ENCODE measurements around the gene HES6. TPM values are rescaled to one million over a fixed set of nuclear protein-coding genes. Genes with fewer than 3 reads are reported as not detected.
A peak's percentile ranks its signal among the peaks of the same experiment; 100 is the strongest.
"Not testable (repeated sequence)": the region's sequence is repeated elsewhere in the genome, so short reads cannot be mapped to it uniquely, and the experiment has no call there.

Gene HES6
- total RNA-seq, 3 donors from 2014 or later: 4.0 to 5.6 (median 4.7) TPM

GRCh38 chr2:238272156-238272555 lies 32.3 kb upstream of the HES6 start:
- Histone ChIP-seq H3K36me3 (peaks cover 6% of the 10 kb centered on the region), H3K27me3 (no peaks in the 10 kb centered on the region)

GRCh38 chr2:238271686-238272085 lies 31.8 kb upstream of the HES6 start:
- H3K9me3 ChIP-seq; H3K4me3 ChIP-seq; H3K27me3 ChIP-seq; DNase-seq (ENCODE audit: low spot score in 2 of 2); H3K36me3 ChIP-seq; H3K4me1 ChIP-seq; H3K27ac ChIP-seq; intact Hi-C loops (cut with DNase I; ENCODE audit: low total_unique reads): not testable (repeated sequence)

More at GRCh38 chr2:238272156-238272555, 32.3 kb upstream of the HES6 start:
- no peak for TF ChIP-seq POLR2AphosphoS5 (IDR thresholded peaks at IDR 0.05)
- no peaks in the 10 kb centered on the region for H3K4me1 ChIP-seq
- no peaks in the 10 kb centered on the region for H3K9me3 ChIP-seq
- intact Hi-C loops (cut with DNase I; ENCODE audit: low total_unique reads): no loop called here
- H3K27ac ChIP-seq: no peak overlapping the region
- no peak for DNase-seq (ENCODE audit: low spot score in 2 of 2)
- H3K4me3 ChIP-seq: no peak overlapping the region

GRCh38 chr2:238271061-238271554 lies 31.3 kb upstream of the HES6 start:
- DNase-seq (ENCODE audit: low spot score in 2 of 2): no peak
- H3K4me1 ChIP-seq: no peaks in the 10 kb centered on the region
- intact Hi-C loops (cut with DNase I; ENCODE audit: low total_unique reads): no loop called here
- H3K4me3 ChIP-seq: no peak overlapping the region
- H3K27ac ChIP-seq: no peak overlapping the region
- peaks cover under 1% of the 10 kb centered on the region for H3K36me3 ChIP-seq
- H3K27me3 ChIP-seq: no peaks in the 10 kb centered on the region
- no peaks in the 10 kb centered on the region for H3K9me3 ChIP-seq
- TF ChIP-seq CTCF (IDR thresholded peaks at IDR 0.05): no peak
- TF ChIP-seq POLR2A (IDR thresholded peaks at IDR 0.05): no peak
- no peak for TF ChIP-seq POLR2AphosphoS5 (IDR thresholded peaks at IDR 0.05)

GRCh38 chr2:238270606-238271005 lies 30.8 kb upstream of the HES6 start:
- DNase-seq (ENCODE audit: low spot score in 2 of 2): no peak
- Histone ChIP-seq H3K27ac (no peak overlapping the region), H3K36me3 (no peaks in the 10 kb centered on the region), H3K4me1 (no peaks in the 10 kb centered on the region), H3K27me3 (no peaks in the 10 kb centered on the region), H3K9me3 (no peaks in the 10 kb centered on the region), H3K4me3 (no peak overlapping the region)
- intact Hi-C loops (cut with DNase I; ENCODE audit: low total_unique reads): no loop called here
- TF ChIP-seq CTCF (IDR thresholded peaks at IDR 0.05) (no peak), POLR2A (IDR thresholded peaks at IDR 0.05) (no peak), POLR2AphosphoS5 (IDR thresholded peaks at IDR 0.05) (no peak)

GRCh38 chr2:238269741-238270140 lies 29.9 kb upstream of the HES6 start:
- Histone ChIP-seq H3K36me3 (no peaks in the 10 kb centered on the region), H3K27ac (no peak overlapping the region), H3K4me3 (no peak overlapping the region), H3K9me3 (no peaks in the 10 kb centered on the region), H3K4me1 (no peaks in the 10 kb centered on the region), H3K27me3 (no peaks in the 10 kb centered on the region)
- no peak for DNase-seq (ENCODE audit: low spot score in 2 of 2)
- TF ChIP-seq POLR2AphosphoS5 (IDR thresholded peaks at IDR 0.05) (no peak), CTCF (IDR thresholded peaks at IDR 0.05) (no peak), POLR2A (IDR thresholded peaks at IDR 0.05) (no peak)
- intact Hi-C loops (cut with DNase I; ENCODE audit: low total_unique reads): no loop called here

- H3K27me3 ChIP-seq: no peaks in the 10 kb centered on the region
- DNase-seq (ENCODE audit: low spot score in 2 of 2): no peak
- peaks cover 0 to 8% of the 10 kb centered on the region in 2 donors for H3K4me1 ChIP-seq
- peak overlapping the region; percentile 72 to 75 for H3K27ac ChIP-seq
- no peak overlapping the region for H3K4me3 ChIP-seq
- H3K36me3 ChIP-seq: no peaks in the 10 kb centered on the region
- TF ChIP-seq POLR2AphosphoS5 (IDR thresholded peaks at IDR 0.05) (no peak), POLR2A (IDR thresholded peaks at IDR 0.05) (no peak), CTCF (IDR thresholded peaks at IDR 0.05) (no peak)
- intact Hi-C loops (cut with DNase I; ENCODE audit: low total_unique reads): no loop called here
- no peaks in the 10 kb centered on the region for H3K9me3 ChIP-seq
Measured at GRCh38 chr2:238267884-238268680, 28.2 kb upstream of the HES6 start.
